T-helper 22 cell (primary cell): ENCODE results near the gene PFN4.
"Not testable (repeated sequence)": the region's sequence is repeated elsewhere in the genome, so short reads cannot be mapped to it uniquely, and the experiment has no call there.

Experiments
- DNase-seq: peaks from one replicate; pipeline ENCODE4 v3.0.0-alpha.2; 2020; ENCODE audit warnings: low read depth

Gene PFN4

DNA sequence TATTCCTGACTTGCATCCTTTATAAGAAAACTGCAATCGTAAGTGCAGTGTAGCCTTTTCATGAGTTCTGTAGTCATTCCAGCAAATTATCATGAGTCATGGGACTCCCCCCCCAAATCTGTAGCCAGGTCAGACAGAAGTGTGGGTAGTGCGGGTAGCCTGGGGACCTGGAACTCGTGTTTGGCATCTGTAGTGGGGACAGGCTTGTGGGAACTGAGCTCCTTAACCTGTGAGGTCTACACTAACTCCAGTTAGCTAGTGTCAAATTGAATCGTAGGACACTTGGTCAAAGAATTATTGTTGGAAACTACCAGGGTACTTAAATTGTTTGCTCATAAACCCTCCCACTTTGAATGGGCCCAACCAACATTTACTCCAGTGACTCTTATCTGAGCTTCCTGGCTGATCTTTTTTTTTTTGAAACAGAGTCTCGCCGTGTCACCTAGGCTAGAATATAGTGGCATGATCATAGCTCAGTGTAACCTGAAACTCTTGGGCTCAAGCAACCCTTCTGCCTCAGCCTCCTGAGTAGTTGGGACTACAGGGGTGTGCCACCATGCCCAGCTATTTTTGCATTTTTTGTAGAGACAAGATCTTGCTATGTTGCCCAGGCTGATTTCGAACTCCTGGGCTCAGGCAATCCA lies 12.4 kb downstream of the PFN4 start:
- no peak for DNase-seq

GRCh38 chr2:24109431-24109830 lies 13.7 kb downstream of the PFN4 start:
- DNase-seq, result not testable (repeated sequence)

- DNase-seq, result no peak
Observed at GRCh38 chr2:24107336-24107735, 15.8 kb downstream of the PFN4 start.

GRCh38 chr2:24106786-24107185 lies 16.3 kb downstream of the PFN4 start:
- no peak for DNase-seq

- DNase-seq, result no peak
Observed at GRCh38 chr2:24105816-24106215, 17.3 kb downstream of the PFN4 start.

- no peak for DNase-seq
Observed at GRCh38 chr2:24104906-24105305, 18.2 kb downstream of the PFN4 start.

GRCh38 chr2:24104110-24104650 lies 19.0 kb downstream of the PFN4 start:
- DNase-seq, result no peak

GRCh38 chr2:24102677-24103076 lies 20.5 kb downstream of the PFN4 start:
- no peak for DNase-seq

DNA sequence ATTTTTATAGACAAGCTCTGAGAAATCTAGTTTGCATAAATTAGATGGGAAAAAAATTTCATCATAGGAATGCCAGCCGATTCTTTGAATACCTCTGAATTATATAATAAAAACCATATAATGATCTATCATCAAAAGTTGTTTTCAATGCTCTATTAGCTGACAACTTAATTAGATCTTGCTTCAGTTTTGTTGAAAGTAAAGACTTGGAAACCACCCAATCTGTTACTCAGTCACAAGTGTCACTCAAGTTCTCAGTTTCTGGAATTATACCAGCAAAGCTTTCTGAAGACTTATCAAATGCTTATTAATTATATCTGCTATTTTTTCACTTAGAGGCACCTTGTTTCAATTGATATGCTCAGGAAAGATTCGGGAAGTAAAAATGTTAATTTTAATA lies 21.1 kb downstream of the PFN4 start:
- DNase-seq, result no peak

DNA sequence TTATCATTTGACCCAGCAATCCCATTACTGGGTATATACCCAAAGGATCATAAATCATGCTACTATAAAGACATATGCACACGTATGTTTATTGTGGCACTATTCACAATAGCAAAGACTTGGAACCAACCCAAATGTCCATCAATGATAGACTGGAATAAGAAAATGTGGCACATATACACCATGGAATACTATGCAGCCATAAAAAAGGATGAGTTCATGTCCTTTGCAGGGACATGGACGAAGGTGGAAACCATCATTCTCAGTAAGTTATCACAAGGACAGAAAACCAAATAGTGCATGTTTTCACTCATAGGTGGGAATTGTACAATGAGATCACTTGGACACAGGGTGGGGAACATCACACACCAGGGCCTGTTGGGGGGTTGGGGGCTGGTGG lies 22.4 kb downstream of the PFN4 start:
- DNase-seq, result not testable (repeated sequence)

- not testable (repeated sequence) for DNase-seq
Observed at GRCh38 chr2:24095171-24095677, 27.9 kb downstream of the PFN4 start.

GRCh38 chr2:24093270-24093669 lies 29.9 kb downstream of the PFN4 start:
- DNase-seq, result not testable (repeated sequence)

- DNase-seq, result no peak
Observed at GRCh38 chr2:24088821-24089359, 34.2 kb downstream of the PFN4 start.

DNA sequence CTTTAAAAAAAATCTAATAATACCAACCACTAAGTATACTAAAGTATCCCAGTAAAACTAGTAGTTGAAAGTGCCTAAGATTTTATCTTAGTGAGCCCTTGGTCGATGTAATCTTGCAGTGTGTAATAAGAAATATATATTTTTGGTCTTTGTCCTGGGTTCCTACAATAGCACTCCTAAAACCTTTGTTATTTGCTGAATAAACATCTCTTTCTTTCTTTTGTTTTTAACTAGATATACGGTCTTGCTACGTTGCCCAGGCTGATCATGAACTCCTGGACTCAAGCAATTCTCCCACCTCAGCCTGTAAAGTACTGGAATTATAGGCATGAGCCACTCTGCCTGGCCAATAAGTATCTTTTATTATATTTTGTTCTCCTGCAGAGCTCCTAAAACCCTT lies 36.1 kb downstream of the PFN4 start:
- no peak for DNase-seq

DNA sequence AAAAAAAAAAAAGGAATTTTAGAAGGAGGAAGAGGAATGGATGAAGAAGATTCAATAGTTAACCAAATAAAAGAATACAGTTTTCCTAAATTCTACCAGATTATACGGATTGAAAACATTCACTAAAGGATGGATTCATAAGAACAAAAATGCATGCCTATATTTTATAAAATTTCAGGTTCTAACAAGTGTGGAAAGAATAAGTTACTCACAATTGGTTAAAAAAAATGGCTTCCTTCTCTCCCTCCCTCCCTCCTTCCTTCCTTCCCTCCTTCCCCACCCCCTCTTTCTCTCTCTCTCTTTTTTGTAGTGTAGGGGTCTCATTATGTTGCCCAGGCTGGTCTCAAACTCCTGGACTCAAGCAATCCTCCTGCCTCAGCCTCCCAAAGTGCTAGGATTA lies 36.9 kb downstream of the PFN4 start:
- DNase-seq, result no peak

DNA sequence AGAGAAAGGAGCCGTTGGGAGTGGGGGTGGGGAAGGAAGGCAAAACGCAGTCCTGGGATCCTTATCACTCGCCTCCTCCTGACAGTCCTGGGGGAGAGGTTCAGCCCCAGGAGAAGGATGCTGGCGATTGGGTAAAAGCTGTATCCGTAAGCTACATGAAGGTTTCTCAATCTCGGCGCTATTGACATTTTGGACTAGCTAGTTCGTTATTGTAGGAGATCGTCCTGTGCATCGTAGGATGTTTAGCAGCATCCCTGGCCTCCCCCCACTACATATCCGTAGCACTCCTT lies 38.0 kb downstream of the PFN4 start:
- no peak for DNase-seq

GRCh38 chr2:24084386-24085199 lies 38.5 kb downstream of the PFN4 start, which contains the start of gene TP53I3:
Gene TP53I3, minus strand, starts transcription at chr2:24084834. Its CDS starts 508 bp downstream, at chr2:24084326.
- DNase-seq, result peak; percentile 52

- DNase-seq, result peak; percentile 19
Observed at GRCh38 chr2:24083567-24084385, 39.4 kb downstream of the PFN4 start.

DNA sequence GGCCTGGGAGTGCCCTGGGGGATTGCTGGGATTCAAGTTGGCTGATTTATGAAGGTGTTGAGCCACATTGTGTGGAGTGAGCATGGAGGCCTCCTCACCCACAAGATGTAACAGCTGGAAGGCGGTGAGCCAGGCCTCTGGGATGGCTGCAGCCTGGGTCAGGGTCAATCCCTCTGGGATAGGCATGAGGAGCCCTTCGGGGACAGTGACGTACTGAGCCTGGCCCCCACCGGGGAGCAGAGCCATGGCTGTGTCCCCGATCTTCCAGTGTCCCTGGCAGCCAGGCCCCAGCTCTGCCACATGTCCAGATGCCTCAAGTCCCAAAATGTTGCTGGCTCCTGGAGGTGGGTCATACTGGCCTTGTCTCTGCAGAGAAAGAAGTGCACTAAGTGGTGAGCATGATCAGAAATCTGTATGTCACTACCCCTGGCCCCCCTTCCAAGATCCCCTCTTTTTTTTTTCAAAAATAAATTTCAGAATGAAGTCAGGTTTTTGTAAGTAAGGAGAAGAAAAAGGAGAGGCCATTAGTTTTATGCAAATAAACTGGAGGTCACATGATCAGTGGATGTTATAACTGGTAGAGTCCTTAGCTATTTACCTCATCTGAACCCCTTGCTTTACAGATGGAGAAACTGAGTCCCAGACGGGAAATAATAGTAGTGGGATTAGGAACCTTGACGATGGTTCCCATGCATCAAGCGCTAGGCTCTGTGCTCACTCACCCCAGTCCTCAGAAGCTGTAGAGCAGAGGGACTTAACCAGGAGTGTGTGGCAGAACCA lies 40.2 kb downstream of the PFN4 start:
- DNase-seq, result no peak

DNA sequence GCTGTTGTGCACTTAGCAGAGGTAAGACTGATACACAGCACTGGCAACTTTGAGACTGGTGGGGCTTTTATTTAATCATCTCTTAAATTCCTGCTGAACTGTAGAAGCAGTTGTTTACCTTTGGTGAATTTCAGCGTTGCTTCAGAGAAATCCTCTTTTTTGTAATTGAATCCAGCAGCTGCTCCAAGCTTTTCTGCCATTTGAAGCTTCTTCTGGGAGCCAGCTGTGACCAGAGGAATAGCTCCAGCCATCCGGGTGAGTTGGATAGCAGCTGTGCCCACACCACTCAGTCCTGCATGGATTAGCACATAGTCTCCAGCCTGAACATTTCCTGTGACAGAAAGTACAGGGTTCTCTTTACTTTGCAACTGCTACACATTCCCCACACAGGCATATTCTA lies 42.4 kb downstream of the PFN4 start:
- DNase-seq, result no peak

DNA sequence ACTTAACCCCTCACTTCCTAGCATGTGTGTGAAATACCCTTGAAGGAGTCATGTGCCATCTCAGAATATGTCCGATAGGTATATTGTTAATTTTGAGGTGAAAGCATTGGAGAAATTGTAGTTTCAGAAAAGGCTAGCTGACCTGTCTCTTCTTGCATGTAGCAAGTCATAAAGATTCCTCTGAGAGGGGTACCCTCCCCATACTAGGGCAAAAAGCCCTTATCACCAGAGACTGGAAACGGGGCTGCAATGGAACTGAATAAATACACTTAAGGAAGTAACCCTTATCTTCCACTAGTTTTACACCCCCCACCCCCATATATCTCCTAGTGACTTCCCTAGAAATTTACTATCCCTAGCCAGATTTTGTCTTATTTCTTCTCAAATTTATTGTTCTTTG lies 45.3 kb downstream of the PFN4 start:
- DNase-seq, result no peak
